Mesenchymal stem cell (in vitro differentiated cells and primary cell): Measurements from ENCODE around the gene PDCD11.

Source experiments
- DNase-seq: peaks from one replicate; pipeline ENCODE4 v3.0.0-alpha.2; 2013
- H2AFZ ChIP-seq: one replicate; pipeline ENCODE4 v1.6.1; 2013; ENCODE audit warnings: low read depth, mild to moderate bottlenecking, control low read depth, inconsistent platforms, low read length, moderate library complexity
- H2AK5ac ChIP-seq: 2 replicates; pipeline ENCODE4 v1.6.1; 2013; ENCODE audit warnings: low read length, moderate library complexity, mild to moderate bottlenecking, inconsistent platforms; ENCODE audit not compliant: severe bottlenecking
- H2BK120ac ChIP-seq: one replicate; pipeline ENCODE4 v1.6.1; 2013; ENCODE audit warnings: low read depth, mild to moderate bottlenecking, inconsistent platforms, low read length, moderate library complexity
- H2BK12ac ChIP-seq, 2 experiments: one replicate each; pipeline ENCODE4 v1.6.1; 2013; ENCODE audit warnings: inconsistent platforms in 2 of 2, low read length in 2 of 2, mild to moderate bottlenecking in 2 of 2, moderate library complexity in 2 of 2, control low read depth in 1 of 2
- H2BK15ac ChIP-seq: one replicate; pipeline ENCODE4 v1.6.1; 2013; ENCODE audit warnings: mild to moderate bottlenecking, low read depth, inconsistent platforms; ENCODE audit not compliant: poor library complexity, severe bottlenecking
- H2BK5ac ChIP-seq: 2 replicates; pipeline ENCODE4 v1.6.1; 2013; ENCODE audit warnings: low read depth, mild to moderate bottlenecking, low read length, control low read depth, inconsistent platforms; ENCODE audit not compliant: poor library complexity, severe bottlenecking
- H3K14ac ChIP-seq, 2 experiments: one replicate each; pipeline ENCODE4 v1.6.1; 2013; ENCODE audit warnings: inconsistent platforms in 2 of 2, low read length in 2 of 2, control low read depth in 1 of 2, mild to moderate bottlenecking in 1 of 2, moderate library complexity in 1 of 2
- H3K18ac ChIP-seq, 2 experiments: one replicate each; pipeline ENCODE4 v1.6.1; 2013; ENCODE audit warnings: inconsistent platforms in 2 of 2, low read length in 2 of 2, control low read depth in 1 of 2, low read depth in 1 of 2, mild to moderate bottlenecking in 1 of 2
- H3K23ac ChIP-seq, 2 experiments: one replicate each; pipeline ENCODE4 v1.6.1; 2013; ENCODE audit warnings: inconsistent platforms in 2 of 2, low read length in 2 of 2, mild to moderate bottlenecking in 2 of 2, moderate library complexity in 2 of 2, control low read depth in 1 of 2
- H3K27ac ChIP-seq: 2 replicates; pipeline ENCODE4 v1.5.1; 2013; ENCODE audit warnings: mild to moderate bottlenecking, moderate library complexity, low read length, control low read depth, inconsistent platforms; ENCODE audit not compliant: poor library complexity, severe bottlenecking
- H3K27me3 ChIP-seq, 2 experiments: 2 replicates each; pipeline versions ENCODE4 v1.6.1 to v1.7.0; 2013; ENCODE audit warnings: low read length in 2 of 2, mild to moderate bottlenecking in 2 of 2, moderate library complexity in 2 of 2, control low read depth in 1 of 2, inconsistent platforms in 1 of 2; ENCODE audit not compliant: control insufficient read depth in 1 of 2, insufficient read depth in 1 of 2
- H3K36me3 ChIP-seq, 2 experiments: 2 replicates each; pipeline versions ENCODE4 v1.6.1 to v1.7.0; 2013; ENCODE audit warnings: low read length in 2 of 2, control low read depth in 1 of 2, inconsistent platforms in 1 of 2, low read depth in 1 of 2, mild to moderate bottlenecking in 1 of 2; ENCODE audit not compliant: insufficient read depth in 2 of 2, control insufficient read depth in 1 of 2
- H3K4ac ChIP-seq, 2 experiments: one replicate each; pipeline ENCODE4 v1.6.1; 2013; ENCODE audit warnings: inconsistent platforms in 2 of 2, low read length in 2 of 2, mild to moderate bottlenecking in 2 of 2, moderate library complexity in 2 of 2, control low read depth in 1 of 2, low read depth in 1 of 2
- H3K4me1 ChIP-seq: 2 replicates; pipeline ENCODE4 v1.6.1; 2013; ENCODE audit warnings: low read depth, low read length, control low read depth; ENCODE audit not compliant: control insufficient read depth, insufficient read depth
- H3K4me2 ChIP-seq: 2 replicates; pipeline ENCODE4 v1.6.1; 2013; ENCODE audit warnings: low read length, mild to moderate bottlenecking, inconsistent platforms; ENCODE audit not compliant: poor library complexity, severe bottlenecking
- H3K4me3 ChIP-seq, 2 experiments: 2 replicates each; pipeline versions ENCODE4 v1.5.1 to v1.7.0; 2013; ENCODE audit warnings: low read length in 2 of 2, mild to moderate bottlenecking in 2 of 2, control low read depth in 1 of 2, low read depth in 1 of 2; ENCODE audit not compliant: insufficient read depth in 1 of 2
- H3K79me1 ChIP-seq: replicated peaks from 2 replicates; pipeline ENCODE4 v1.6.1; 2013; ENCODE audit warnings: mild to moderate bottlenecking, control low read depth, low read length, inconsistent platforms; ENCODE audit not compliant: poor library complexity, severe bottlenecking
- H3K9ac ChIP-seq: 2 replicates; pipeline ENCODE4 v1.7.0; 2013; ENCODE audit warnings: mild to moderate bottlenecking, low read length, moderate library complexity
- H3K9me3 ChIP-seq: 2 replicates; pipeline ENCODE4 v1.7.0; 2013; ENCODE audit warnings: mild to moderate bottlenecking, low read length; ENCODE audit not compliant: control insufficient read depth
- H4K8ac ChIP-seq: one replicate; pipeline ENCODE4 v1.6.1; 2013; ENCODE audit warnings: inconsistent platforms, mild to moderate bottlenecking, low read length, moderate library complexity
- H4K91ac ChIP-seq: one replicate; pipeline ENCODE4 v1.6.1; 2013; ENCODE audit warnings: mild to moderate bottlenecking, low read length, inconsistent platforms
- WGBS: methylation state at CpG from one replicate; pipeline ENCODE4 v1.1.7; 2013; ENCODE audit warnings: mixed read lengths; 5-methylcytosine and 5-hydroxymethylcytosine counted together

The PDCD11 gene

DNA sequence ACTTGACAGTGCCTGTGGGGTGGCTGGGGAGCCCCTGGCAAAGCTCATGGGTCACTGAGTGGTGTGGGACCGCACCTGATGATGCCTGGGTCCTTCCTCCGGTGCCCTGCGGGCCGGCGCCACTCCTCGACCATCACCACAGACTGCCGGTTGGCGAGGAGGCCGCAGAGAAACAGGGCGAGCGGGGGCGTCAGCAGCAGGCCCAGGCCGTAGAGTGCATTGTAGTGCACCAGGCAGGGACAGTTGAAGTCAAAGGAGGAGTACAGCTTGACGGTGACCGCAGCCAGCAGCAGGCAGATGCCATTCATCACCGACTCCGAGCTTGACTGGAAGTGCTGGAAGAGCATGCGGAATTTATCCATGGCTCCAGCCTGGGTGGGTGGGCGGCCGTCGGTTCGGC lies 82.2 kb downstream of the PDCD11 start:
- Histone ChIP-seq H2BK15ac (peak overlapping the region; percentile 6), H2AFZ (no peak overlapping the region), H2AK5ac (no peak overlapping the region), H4K8ac (no peak overlapping the region), H3K4ac (no peak overlapping the region), H3K9me3 (no peaks in the 10 kb centered on the region), H3K27ac (no peak overlapping the region), H3K27me3 (peaks cover 0 to 13% of the 10 kb centered on the region in 2 experiments), H2BK5ac (no peak overlapping the region), H2BK120ac (no peak overlapping the region), H3K18ac (peak overlapping the region in 1 of 2 experiments; percentile 18), H4K91ac (no peak overlapping the region), H3K14ac (peak overlapping the region in 1 of 2 experiments; percentile 53), H3K23ac (no peak overlapping the region), H3K36me3 (no peaks in the 10 kb centered on the region), H3K79me1 (no peaks in the 10 kb centered on the region), H3K4me1 (peaks cover 4% of the 10 kb centered on the region), H3K4me2 (no peak overlapping the region), H2BK12ac (peak overlapping the region in 1 of 2 experiments; percentile 3), H3K4me3 (no peak overlapping the region), H3K9ac (no peak overlapping the region)
- DNase-seq, result no peak
- WGBS, result 89% methylated on average over 22 of the region's 22 CpGs

DNA sequence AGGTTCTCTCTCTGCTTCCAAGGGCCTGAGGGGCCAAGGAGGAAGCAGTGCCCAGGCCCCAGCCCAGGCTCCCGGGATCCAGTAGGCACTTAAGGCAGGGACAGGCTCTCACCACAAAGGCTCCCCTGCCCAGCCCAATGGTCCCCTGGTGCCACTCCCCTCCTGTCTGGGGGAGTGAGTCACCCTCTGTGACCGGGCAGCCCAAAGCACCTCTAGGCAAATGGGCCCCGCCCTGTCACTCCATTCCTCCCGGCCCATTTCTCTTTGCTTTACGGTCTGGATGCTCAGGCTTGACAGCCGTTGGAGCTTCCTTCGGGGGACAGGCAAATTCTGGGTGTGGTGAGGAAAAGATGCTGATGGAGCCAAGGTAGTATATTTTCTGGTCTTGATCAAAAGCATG lies 82.7 kb downstream of the PDCD11 start, which contains the start of gene CALHM3:
CALHM3 (minus strand) TSS at position 106 of the 400 bp plus-strand sequence. CDS start 208 bp downstream, outside the sequence.
- Histone ChIP-seq H2BK15ac (peak within 1 kb of the TSS; percentile 6), H3K4me1 (peaks cover 4% of the 10 kb centered on the region), H3K4me2 (no peak within 1 kb of the TSS), H3K27me3 (peaks cover 0 to 13% of the 10 kb centered on the region in 2 experiments), H3K4ac (no peak within 1 kb of the TSS), H4K91ac (no peak within 1 kb of the TSS), H3K18ac (peak within 1 kb of the TSS in 1 of 2 experiments; percentile 18), H2BK12ac (peak within 1 kb of the TSS in 1 of 2 experiments; percentile 33), H2BK5ac (no peak within 1 kb of the TSS), H3K79me1 (no peaks in the 10 kb centered on the region), H4K8ac (no peak within 1 kb of the TSS), H3K9me3 (no peaks in the 10 kb centered on the region), H2AK5ac (no peak within 1 kb of the TSS), H3K36me3 (no peaks in the 10 kb centered on the region), H3K27ac (no peak within 1 kb of the TSS), H3K23ac (no peak within 1 kb of the TSS), H2BK120ac (no peak within 1 kb of the TSS), H2AFZ (no peak within 1 kb of the TSS), H3K4me3 (no peak within 1 kb of the TSS), H3K14ac (peak within 1 kb of the TSS in 1 of 2 experiments; percentile 53), H3K9ac (no peak within 1 kb of the TSS)
- DNase-seq, result no peak
- WGBS, result 62% methylated on average over 7 of the region's 7 CpGs

DNA sequence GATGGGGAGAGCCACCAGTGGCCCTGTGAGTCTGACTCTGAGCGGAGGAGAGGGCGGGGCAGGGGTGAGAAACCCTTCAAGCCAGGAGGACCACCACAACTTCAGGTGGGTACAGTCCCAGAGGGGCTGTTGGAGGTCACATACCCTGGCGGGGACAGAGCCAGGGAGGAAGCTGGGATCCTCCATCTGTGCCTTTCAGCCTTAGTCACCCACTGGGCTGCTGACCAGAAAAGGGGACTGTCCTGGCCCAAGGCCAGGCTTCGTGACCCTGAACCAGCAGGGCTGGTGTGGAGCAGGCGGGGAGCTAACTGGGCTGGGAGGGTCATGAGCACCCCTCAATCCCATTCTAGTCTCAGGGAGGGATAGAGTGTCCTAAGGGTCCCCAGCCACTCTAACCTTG lies 84.1 kb downstream of the PDCD11 start:
- Histone ChIP-seq H3K14ac (no peak overlapping the region), H2BK15ac (no peak overlapping the region), H4K8ac (no peak overlapping the region), H2AFZ (no peak overlapping the region), H2BK5ac (no peak overlapping the region), H4K91ac (no peak overlapping the region), H3K9ac (peak overlapping the region; percentile 11), H3K9me3 (no peaks in the 10 kb centered on the region), H3K27me3 (peaks cover 0 to 13% of the 10 kb centered on the region in 2 experiments), H2AK5ac (no peak overlapping the region), H2BK12ac (no peak overlapping the region), H2BK120ac (no peak overlapping the region), H3K23ac (no peak overlapping the region), H3K27ac (no peak overlapping the region), H3K79me1 (no peaks in the 10 kb centered on the region), H3K36me3 (no peaks in the 10 kb centered on the region), H3K18ac (no peak overlapping the region), H3K4ac (no peak overlapping the region), H3K4me1 (peaks cover 4% of the 10 kb centered on the region), H3K4me2 (no peak overlapping the region), H3K4me3 (no peak overlapping the region)
- 87% methylated on average over 5 of the region's 5 CpGs for whole genome bisulfite sequencing
- no peak for DNase-seq

DNA sequence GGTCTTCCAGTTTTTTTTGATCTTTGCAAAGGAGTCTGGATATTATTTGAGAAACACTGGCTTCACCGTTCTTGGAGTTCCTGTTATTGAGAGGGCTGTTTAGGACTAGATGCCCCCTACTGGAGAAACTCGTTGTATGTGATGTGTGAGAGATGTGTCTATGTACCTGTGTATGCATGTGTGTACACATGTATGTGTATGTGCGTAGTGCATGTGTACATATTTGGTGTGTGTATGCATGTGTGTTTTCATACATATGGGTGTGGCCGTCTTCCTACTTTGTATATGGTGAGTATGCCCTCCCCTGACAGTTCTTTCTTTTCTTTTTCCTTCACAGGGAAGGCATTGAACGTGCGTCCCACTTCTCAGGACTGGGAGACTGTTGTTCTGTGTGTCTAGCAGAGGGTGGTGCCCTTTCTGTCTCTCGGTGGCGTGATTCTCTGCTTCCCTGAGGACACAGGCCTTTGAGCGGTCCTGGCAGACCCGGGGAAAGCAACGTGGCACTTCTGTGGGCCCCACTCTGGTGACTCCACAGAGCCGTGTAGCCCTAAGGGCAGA lies 85.6 kb downstream of the PDCD11 start:
- Histone ChIP-seq H3K18ac (no peak overlapping the region), H2BK120ac (no peak overlapping the region), H3K4me2 (no peak overlapping the region), H2AK5ac (no peak overlapping the region), H3K4me1 (peaks cover 4% of the 10 kb centered on the region), H3K36me3 (no peaks in the 10 kb centered on the region), H4K91ac (no peak overlapping the region), H3K14ac (no peak overlapping the region), H3K79me1 (no peaks in the 10 kb centered on the region), H2BK12ac (no peak overlapping the region), H3K4ac (no peak overlapping the region), H4K8ac (no peak overlapping the region), H3K9ac (no peak overlapping the region), H3K9me3 (no peaks in the 10 kb centered on the region), H3K27me3 (peaks cover 0 to 11% of the 10 kb centered on the region in 2 experiments), H3K27ac (no peak overlapping the region), H2AFZ (no peak overlapping the region), H2BK15ac (no peak overlapping the region), H2BK5ac (no peak overlapping the region), H3K4me3 (no peak overlapping the region), H3K23ac (no peak overlapping the region)
- WGBS, result 60% methylated on average over 11 of the region's 12 CpGs
- peak; percentile 74 for DNase-seq
